ENCODE results near the gene ARHGAP6.

Gene ARHGAP6

GRCh38 chrX:11421805-11422524, 243.8 kb downstream of the ARHGAP6 start:
- DNase-seq = no peak

GRCh38 chrX:11420851-11421250, 244.9 kb downstream of the ARHGAP6 start:
- no peak for DNase-seq

GRCh38 chrX:11419102-11419501, 246.6 kb downstream of the ARHGAP6 start:
- DNase-seq = no peak

- no peak for DNase-seq
These were observed 249.1 kb downstream of the ARHGAP6 start for GRCh38 chrX:11416600-11416999.

GRCh38 chrX:11414091-11414490, 251.6 kb downstream of the ARHGAP6 start:
- no peak for DNase-seq

GRCh38 chrX:11412715-11413623, 252.8 kb downstream of the ARHGAP6 start:
- DNase-seq = no peak

- no peak for DNase-seq
These were observed 255.8 kb downstream of the ARHGAP6 start for GRCh38 chrX:11409957-11410356.

- DNase-seq = no peak
These were observed 256.9 kb downstream of the ARHGAP6 start for GRCh38 chrX:11408783-11409182.

- no peak for DNase-seq
These were observed 257.7 kb downstream of the ARHGAP6 start for GRCh38 chrX:11408109-11408405.

GRCh38 chrX:11407331-11408108, 258.2 kb downstream of the ARHGAP6 start:
- no peak for DNase-seq

- no peak for DNase-seq
These were observed 259.5 kb downstream of the ARHGAP6 start for GRCh38 chrX:11406109-11406765.

- no peak for DNase-seq
These were observed 262.1 kb downstream of the ARHGAP6 start for GRCh38 chrX:11403631-11404030.

GRCh38 chrX:11401966-11402365, 263.8 kb downstream of the ARHGAP6 start:
- DNase-seq = no peak

- no peak for DNase-seq
These were observed 266.1 kb downstream of the ARHGAP6 start for GRCh38 chrX:11399489-11400094.

GRCh38 chrX:11398785-11399184, 266.9 kb downstream of the ARHGAP6 start:
- no peak for DNase-seq

GRCh38 chrX:11398139-11398538, 267.6 kb downstream of the ARHGAP6 start:
- no peak for DNase-seq

GRCh38 chrX:11397680-11398079, 268.0 kb downstream of the ARHGAP6 start:
- no peak for DNase-seq

- no peak for DNase-seq
These were observed 269.9 kb downstream of the ARHGAP6 start for GRCh38 chrX:11395859-11396258.

GRCh38 chrX:11393949-11394654, 271.6 kb downstream of the ARHGAP6 start:
- DNase-seq = no peak

GRCh38 chrX:11386812-11387211, 278.9 kb downstream of the ARHGAP6 start:
- DNase-seq = no peak

GRCh38 chrX:11386001-11386523, 279.7 kb downstream of the ARHGAP6 start:
- no peak for DNase-seq

GRCh38 chrX:11382930-11383329, 282.8 kb downstream of the ARHGAP6 start:
- DNase-seq = no peak
